NCI-H1694 treated with DMSO at 0.1 percent for 48 hours (cell line): ENCODE results near the gene GJD3.

Experiments used
- DNase-seq: peaks from one replicate; lab custom pipeline; 2025; lab: John Stamatoyannopoulos, UW

GJD3 gene

GRCh38 chr17:40340327-40340726 is 24.2 kb downstream of the GJD3 start:
- no peak for DNase-seq

GRCh38 chr17:40338941-40339649 is 25.4 kb downstream of the GJD3 start:
- DNase-seq: no peak

GRCh38 chr17:40338058-40338457 is 26.5 kb downstream of the GJD3 start:
- no peak for DNase-seq

GRCh38 chr17:40337351-40337750 is 27.2 kb downstream of the GJD3 start:
- DNase-seq: no peak

GRCh38 chr17:40335620-40336019 is 28.9 kb downstream of the GJD3 start:
- no peak for DNase-seq

GRCh38 chr17:40333781-40334448 is 30.6 kb downstream of the GJD3 start:
- no peak for DNase-seq

GRCh38 chr17:40331743-40332641 is 32.5 kb downstream of the GJD3 start:
- no peak for DNase-seq

- DNase-seq: no peak
These were observed 33.6 kb downstream of the GJD3 start for GRCh38 chr17:40330850-40331470.

- DNase-seq: peak; percentile 40
These were observed 34.4 kb downstream of the GJD3 start for GRCh38 chr17:40329839-40330794.

- DNase-seq: no peak
These were observed 36.2 kb downstream of the GJD3 start for GRCh38 chr17:40328386-40328766.

GRCh38 chr17:40327735-40328385 is 36.7 kb downstream of the GJD3 start:
- DNase-seq: no peak

- no peak for DNase-seq
These were observed 37.2 kb downstream of the GJD3 start for GRCh38 chr17:40327244-40327729.

- no peak for DNase-seq
These were observed 37.7 kb downstream of the GJD3 start for GRCh38 chr17:40326832-40327199.

- no peak for DNase-seq
These were observed 38.3 kb downstream of the GJD3 start for GRCh38 chr17:40326014-40326831.

- no peak for DNase-seq
These were observed 39.2 kb downstream of the GJD3 start for GRCh38 chr17:40325156-40326013.

GRCh38 chr17:40323391-40324381 is 40.9 kb downstream of the GJD3 start:
- DNase-seq: no peak
